ENCODE data around the gene TDP2.

GRCh38 chr6:24614648-24615047 is 52.1 kb downstream of the TDP2 start:
- TF ChIP-seq, protein P1, sequence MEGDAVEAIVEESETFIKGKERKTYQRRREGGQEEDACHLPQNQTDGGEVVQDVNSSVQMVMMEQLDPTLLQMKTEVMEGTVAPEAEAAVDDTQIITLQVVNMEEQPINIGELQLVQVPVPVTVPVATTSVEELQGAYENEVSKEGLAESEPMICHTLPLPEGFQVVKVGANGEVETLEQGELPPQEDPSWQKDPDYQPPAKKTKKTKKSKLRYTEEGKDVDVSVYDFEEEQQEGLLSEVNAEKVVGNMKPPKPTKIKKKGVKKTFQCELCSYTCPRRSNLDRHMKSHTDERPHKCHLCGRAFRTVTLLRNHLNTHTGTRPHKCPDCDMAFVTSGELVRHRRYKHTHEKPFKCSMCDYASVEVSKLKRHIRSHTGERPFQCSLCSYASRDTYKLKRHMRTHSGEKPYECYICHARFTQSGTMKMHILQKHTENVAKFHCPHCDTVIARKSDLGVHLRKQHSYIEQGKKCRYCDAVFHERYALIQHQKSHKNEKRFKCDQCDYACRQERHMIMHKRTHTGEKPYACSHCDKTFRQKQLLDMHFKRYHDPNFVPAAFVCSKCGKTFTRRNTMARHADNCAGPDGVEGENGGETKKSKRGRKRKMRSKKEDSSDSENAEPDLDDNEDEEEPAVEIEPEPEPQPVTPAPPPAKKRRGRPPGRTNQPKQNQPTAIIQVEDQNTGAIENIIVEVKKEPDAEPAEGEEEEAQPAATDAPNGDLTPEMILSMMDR (IDR thresholded peaks at IDR 0.05) = no peak
- TF ChIP-seq POLR2AphosphoS5 (IDR thresholded peaks at IDR 0.05) (no peak), POLR2A (IDR thresholded peaks at IDR 0.05; ENCODE audit: low read depth) (no peak)
